SH-SY5Y (cell line): ENCODE data around the gene NCAM1.

Experiments used
- GATA2 ChIP-seq: IDR thresholded peaks from 2 replicates; pipeline ENCODE4 v1.6.1; 2011; ENCODE audit warnings: mild to moderate bottlenecking, low read depth, low read length
- GATA3 ChIP-seq: IDR thresholded peaks from 2 replicates; pipeline ENCODE4 v1.6.1; 2011; ENCODE audit warnings: low read depth, mild to moderate bottlenecking, low read length, moderate library complexity

- TF ChIP-seq GATA2 (no peak), GATA3 (no peak)
Measured at GRCh38 chr11:112946866-112947265, 14.4 kb upstream of the NCAM1 start.
